MM.1S (cell line): Measurements from ENCODE around the gene FAM120B.

Experiments used
- DNase-seq: peaks from one replicate; pipeline ENCODE4 v3.0.0-alpha.2; 2015
- H2AFZ ChIP-seq: fragments of 300-600 bp; sonication (generic); 2 replicates; pipeline ENCODE4 v1.6.0; 2016; ENCODE audit warnings: antibody characterized with exemption, low read length
- H3F3A ChIP-seq: fragments of 300-600 bp; sonication (generic); 2 replicates; pipeline ENCODE4 v1.6.1; 2016; ENCODE audit warnings: mild to moderate bottlenecking, antibody characterized with exemption, low read length, moderate library complexity, mixed read lengths; ENCODE audit not compliant: insufficient read depth
- H3K27ac ChIP-seq: fragments of 300-600 bp; sonication (generic); 2 replicates; pipeline ENCODE4 v1.5.1; 2016; ENCODE audit warnings: mild to moderate bottlenecking, low read length
- H3K27me3 ChIP-seq: fragments of 300-600 bp; sonication (generic); replicated peaks from 2 replicates; pipeline ENCODE4 v1.6.0; 2016; ENCODE audit warnings: low read length; ENCODE audit not compliant: insufficient read depth
- H3K36me3 ChIP-seq: fragments of 300-600 bp; sonication (generic); replicated peaks from 2 replicates; pipeline ENCODE4 v1.6.1; 2016; ENCODE audit warnings: mild to moderate bottlenecking, low read length, mixed read lengths; ENCODE audit not compliant: insufficient read depth
- H3K4me1 ChIP-seq: fragments of 300-600 bp; sonication (generic); 2 replicates; pipeline ENCODE4 v1.6.1; 2016; ENCODE audit warnings: low read length, mixed read lengths
- H3K4me2 ChIP-seq: fragments of 300-600 bp; sonication (generic); 2 replicates; pipeline ENCODE4 v1.6.0; 2016; ENCODE audit warnings: low read depth, low read length
- H3K4me3 ChIP-seq: fragments of 300-600 bp; sonication (generic); 2 replicates; pipeline ENCODE4 v1.5.1; 2016; ENCODE audit warnings: low read length, mixed read lengths
- H3K79me2 ChIP-seq: fragments of 300-600 bp; sonication (generic); 2 replicates; pipeline ENCODE4 v1.6.1; 2016; ENCODE audit warnings: mixed run types, low read length, mixed read lengths
- H3K9ac ChIP-seq: fragments of 300-600 bp; sonication (generic); 2 replicates; pipeline ENCODE4 v1.6.1; 2016; ENCODE audit warnings: low read length, mixed read lengths
- H3K9me2 ChIP-seq: fragments of 300-600 bp; sonication (generic); replicated peaks from 2 replicates; pipeline ENCODE4 v1.6.1; 2016; ENCODE audit warnings: mild to moderate bottlenecking, low read length, mixed read lengths; ENCODE audit not compliant: insufficient read depth
- H3K9me3 ChIP-seq: fragments of 300-600 bp; sonication (generic); replicated peaks from 2 replicates; pipeline ENCODE4 v1.6.1; 2016; ENCODE audit warnings: mild to moderate bottlenecking, low read length, mixed read lengths; ENCODE audit not compliant: insufficient read depth
- H4K20me1 ChIP-seq: fragments of 300-600 bp; sonication (generic); 2 replicates; pipeline ENCODE4 v1.6.1; 2016; ENCODE audit warnings: mild to moderate bottlenecking, low read length, moderate library complexity, mixed read lengths; ENCODE audit not compliant: insufficient read depth
- CTCF ChIP-seq: fragments of 300-600 bp; sonication (generic); IDR thresholded peaks from 2 replicates; pipeline ENCODE4 v1.5.1; 2016; ENCODE audit warnings: antibody characterized with exemption, low read length, mixed read lengths
- EZH2 ChIP-seq: fragments of 300-600 bp; sonication (generic); optimal IDR thresholded peaks from 2 replicates; pipeline ENCODE3; 2017; ENCODE audit warnings: low read depth, mild to moderate bottlenecking, antibody characterized with exemption, low read length, mixed read lengths
- EZH2phosphoT487 ChIP-seq: fragments of 300-600 bp; sonication (generic); IDR thresholded peaks from 2 replicates; pipeline ENCODE4 v1.6.1; 2018; ENCODE audit warnings: antibody characterized with exemption, low read length

FAM120B gene

DNA sequence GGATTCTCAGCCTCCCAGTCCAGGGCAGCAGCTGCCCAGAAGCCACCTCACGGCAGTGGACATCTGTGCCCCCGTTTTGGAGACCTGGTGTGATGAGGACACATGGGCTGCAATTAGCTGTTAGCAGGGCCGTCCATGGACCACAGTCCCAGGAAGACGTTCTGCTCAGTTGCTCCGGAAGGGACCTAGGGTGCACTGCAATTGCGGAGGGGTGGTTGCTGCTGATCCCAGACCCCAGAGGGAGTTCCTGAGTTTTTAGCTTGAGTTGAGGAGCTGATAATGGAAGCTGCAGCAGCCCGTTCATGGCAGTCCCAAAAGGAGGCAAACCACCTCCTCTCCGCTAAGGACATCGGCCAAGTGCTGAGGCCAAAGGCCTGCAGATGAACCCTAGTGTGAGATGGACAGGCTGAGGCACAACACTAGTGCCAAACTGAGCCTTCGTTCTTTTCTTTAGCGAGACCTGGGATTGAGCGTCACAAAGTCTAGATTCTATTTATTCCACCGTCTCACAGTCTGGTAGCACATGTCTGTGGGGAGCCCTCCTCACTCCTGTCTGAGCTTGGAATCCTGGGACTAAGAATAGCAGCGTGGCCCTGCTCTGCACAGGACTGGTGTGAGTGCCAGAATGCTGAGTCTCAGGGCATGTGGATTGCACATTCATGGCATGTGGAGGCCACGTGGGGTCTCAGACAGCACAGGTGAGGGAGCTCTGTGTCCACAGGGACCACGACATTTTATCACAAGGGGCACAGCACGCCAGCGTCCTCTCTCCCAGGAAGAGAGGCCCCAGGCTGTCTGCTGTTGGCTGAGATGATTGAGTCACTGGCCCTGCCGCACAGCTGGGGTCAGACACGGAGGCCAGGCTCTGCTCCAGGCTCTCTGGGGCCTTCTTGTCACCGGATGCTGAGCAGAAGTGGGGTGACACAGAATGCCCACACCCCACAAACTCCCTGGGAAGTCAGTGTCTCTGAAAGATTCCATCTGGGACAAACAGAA lies 133.1 kb downstream of the FAM120B start:
- H3K4me2 ChIP-seq, result no peak overlapping the region
- no peak overlapping the region for H3K4me3 ChIP-seq
- no peaks in the 10 kb centered on the region for H4K20me1 ChIP-seq
- H3K9me2 ChIP-seq, result no peaks in the 10 kb centered on the region
- DNase-seq, result no peak
- no peaks in the 10 kb centered on the region for H3K79me2 ChIP-seq
- H3F3A ChIP-seq, result no peaks in the 10 kb centered on the region
- no peaks in the 10 kb centered on the region for H3K27me3 ChIP-seq
- H3K4me1 ChIP-seq, result no peaks in the 10 kb centered on the region; the same call in 1 of the 2 replicates
- H3K9ac ChIP-seq, result no peak overlapping the region
- H3K36me3 ChIP-seq, result no peaks in the 10 kb centered on the region
- H3K27ac ChIP-seq, result no peak overlapping the region
- no peak overlapping the region for H2AFZ ChIP-seq
- no peaks in the 10 kb centered on the region for H3K9me3 ChIP-seq
- no peak for TF ChIP-seq EZH2
- no peak for TF ChIP-seq CTCF
- no peak for TF ChIP-seq EZH2phosphoT487

GRCh38 chr6:170440437-170440836 lies 133.9 kb downstream of the FAM120B start:
- H3K4me2 ChIP-seq, result no peak overlapping the region
- no peaks in the 10 kb centered on the region; the same call in 1 of the 2 replicates for H3K4me1 ChIP-seq
- H3F3A ChIP-seq, result no peaks in the 10 kb centered on the region
- no peaks in the 10 kb centered on the region for H4K20me1 ChIP-seq
- no peaks in the 10 kb centered on the region for H3K27me3 ChIP-seq
- H3K27ac ChIP-seq, result no peak overlapping the region
- no peak for DNase-seq
- no peaks in the 10 kb centered on the region for H3K9me3 ChIP-seq
- no peaks in the 10 kb centered on the region for H3K36me3 ChIP-seq
- H2AFZ ChIP-seq, result no peak overlapping the region
- no peak for TF ChIP-seq CTCF
- no peak for TF ChIP-seq EZH2phosphoT487
- TF ChIP-seq EZH2, result no peak
- no peak overlapping the region for H3K9ac ChIP-seq
- H3K9me2 ChIP-seq, result no peaks in the 10 kb centered on the region
- no peak overlapping the region for H3K4me3 ChIP-seq
- H3K79me2 ChIP-seq, result no peaks in the 10 kb centered on the region

GRCh38 chr6:170441316-170441715 lies 134.8 kb downstream of the FAM120B start:
- Histone ChIP-seq H3K4me1 (no peaks in the 10 kb centered on the region; the same call in 1 of the 2 replicates), H3K9me3 (no peaks in the 10 kb centered on the region), H3K27ac (no peak overlapping the region), H3K79me2 (no peaks in the 10 kb centered on the region), H3K9me2 (no peaks in the 10 kb centered on the region), H3K36me3 (no peaks in the 10 kb centered on the region), H3K4me2 (no peak overlapping the region), H3K4me3 (no peak overlapping the region), H2AFZ (no peak overlapping the region), H4K20me1 (no peaks in the 10 kb centered on the region), H3F3A (no peaks in the 10 kb centered on the region), H3K9ac (no peak overlapping the region), H3K27me3 (no peaks in the 10 kb centered on the region)
- no peak for DNase-seq
- TF ChIP-seq CTCF (no peak), EZH2 (no peak), EZH2phosphoT487 (no peak)
